ENCODE results near the gene ACTR3. TPM values are rescaled to one million over a fixed set of nuclear protein-coding genes. Genes with fewer than 3 reads are reported as not detected.

Gene ACTR3
- total RNA-seq, 1 experiment from 2014 or later: 393 TPM

DNA sequence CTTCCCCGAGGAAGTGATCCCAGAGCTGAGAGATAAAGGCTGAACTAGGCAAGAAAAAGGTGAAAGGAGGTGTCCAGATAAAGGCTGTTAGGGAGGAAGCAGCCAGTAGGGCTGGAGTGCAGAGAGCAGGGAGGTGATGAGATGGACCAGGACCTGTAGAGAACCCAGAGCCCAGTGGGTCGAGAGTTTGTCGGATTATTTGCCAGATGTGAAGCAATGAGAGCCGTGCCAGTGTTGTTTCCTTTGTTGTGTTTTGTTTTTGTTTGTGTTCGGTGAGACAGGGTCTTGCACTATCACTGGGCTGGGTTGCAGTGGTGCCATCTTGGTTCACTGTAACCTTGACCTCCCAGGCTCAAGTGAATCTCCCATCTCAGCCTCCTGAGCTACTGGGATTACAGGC lies 111.3 kb downstream of the ACTR3 start:
- no peak for DNase-seq (ENCODE audit: low read depth)

DNA sequence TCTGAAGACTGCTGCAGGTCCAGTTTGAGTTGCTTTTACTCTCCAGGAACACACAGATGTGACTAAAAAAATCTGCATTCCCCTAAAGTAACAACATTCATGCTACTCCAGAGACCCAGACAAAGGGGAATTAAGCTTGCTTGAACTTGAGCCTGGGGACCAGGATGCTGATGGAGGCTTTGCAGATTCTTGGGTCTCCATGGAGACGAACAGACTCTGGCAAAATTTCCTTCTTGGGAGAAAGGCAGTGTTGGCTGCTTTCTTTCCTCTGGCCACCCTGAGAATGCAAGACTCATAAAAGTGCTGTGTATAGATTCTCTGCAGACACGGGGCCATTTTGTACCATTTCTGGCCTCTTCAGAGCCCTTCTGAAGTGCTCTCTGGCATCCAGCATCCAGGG lies 112.0 kb downstream of the ACTR3 start:
- no peak for DNase-seq (ENCODE audit: low read depth)

DNA sequence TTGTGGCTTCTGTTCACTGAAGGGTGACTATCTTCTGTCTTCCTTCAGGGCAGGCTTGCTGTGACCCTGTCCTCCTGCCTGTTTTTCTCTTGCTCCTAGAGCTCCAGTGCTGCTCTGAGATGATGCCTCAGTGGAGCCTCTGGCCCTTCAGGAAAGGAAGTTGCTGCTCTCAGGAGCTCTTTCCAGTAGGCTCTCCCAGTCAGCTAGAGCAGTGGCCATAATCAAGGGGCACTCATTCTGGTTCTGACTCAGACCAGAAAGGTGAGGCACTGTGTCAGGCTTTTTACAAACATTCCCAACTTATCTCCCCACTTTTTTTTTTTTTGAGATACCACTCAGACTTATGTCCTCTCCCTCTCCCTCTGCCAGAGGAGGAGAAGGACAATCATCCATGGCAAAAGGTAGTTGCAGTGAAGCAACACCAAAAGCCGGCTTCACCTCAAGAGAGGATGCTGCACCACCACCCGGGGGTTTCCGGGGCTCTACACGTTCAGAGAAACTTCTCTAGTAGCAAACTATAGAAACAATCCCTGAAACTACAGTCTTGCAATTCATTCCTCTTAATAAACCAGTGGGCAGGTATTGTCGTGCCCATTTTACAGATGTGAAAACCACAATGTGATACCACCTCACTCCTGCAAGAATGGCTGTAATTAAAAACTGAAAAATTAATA lies 115.4 kb downstream of the ACTR3 start:
- no peak for DNase-seq (ENCODE audit: low read depth)

DNA sequence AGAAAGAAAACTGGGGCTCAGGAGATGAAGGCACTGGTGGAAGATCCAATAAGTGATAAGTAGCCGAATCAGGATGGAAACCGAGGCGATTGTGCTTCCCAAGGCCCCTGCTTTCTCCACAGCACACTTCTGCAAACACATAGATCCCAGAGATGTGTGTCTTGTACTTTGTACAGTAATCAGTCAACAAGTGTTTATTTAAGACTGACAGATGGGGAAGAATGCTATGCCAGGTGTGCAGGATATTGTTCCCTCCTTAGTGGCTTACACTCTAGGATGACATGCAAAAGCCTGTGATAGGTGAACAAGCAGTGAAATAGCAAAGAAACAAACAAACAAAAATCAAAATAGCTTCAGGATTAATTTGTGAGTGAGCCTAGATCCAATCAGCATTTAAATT lies 116.6 kb downstream of the ACTR3 start:
- no peak for DNase-seq (ENCODE audit: low read depth)

DNA sequence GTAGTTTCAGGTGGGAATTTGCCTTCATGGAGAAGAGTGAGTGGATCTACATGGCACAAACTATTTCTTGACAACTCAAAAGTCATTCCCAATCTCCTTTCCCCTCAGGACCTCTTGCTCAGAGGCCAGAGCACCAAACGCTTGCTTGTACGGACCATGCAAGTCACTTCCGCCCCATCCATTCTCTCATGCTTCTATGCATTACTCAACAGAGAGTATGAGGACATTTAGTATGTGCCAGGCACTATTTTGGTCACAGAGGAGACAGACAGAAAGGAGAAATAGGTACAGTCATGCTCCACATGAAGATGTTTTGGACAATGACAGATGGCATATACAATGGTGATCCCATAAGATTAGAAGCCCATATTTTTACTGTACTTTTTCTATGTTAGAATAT lies 117.5 kb downstream of the ACTR3 start:
- DNase-seq (ENCODE audit: low read depth): no peak

DNA sequence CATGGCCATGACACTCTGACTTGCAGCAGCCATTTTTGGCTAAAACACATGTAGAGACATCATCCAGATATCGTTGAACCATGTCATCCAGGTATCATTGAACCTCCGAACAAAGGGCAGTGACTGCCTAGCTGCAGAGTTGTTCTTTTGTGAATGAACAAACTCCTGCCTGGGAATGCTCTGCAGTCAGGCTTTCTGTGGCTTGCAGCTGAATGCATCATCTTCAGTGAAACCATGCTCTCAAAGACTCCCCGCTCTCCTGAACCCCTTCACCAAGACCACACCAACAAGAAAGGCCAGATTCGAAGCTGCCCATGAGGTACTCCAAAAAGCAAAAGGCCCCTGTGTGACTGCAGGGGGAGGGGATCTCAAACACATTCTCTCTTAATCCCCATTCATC lies 118.8 kb downstream of the ACTR3 start:
- DNase-seq (ENCODE audit: low read depth): no peak

DNA sequence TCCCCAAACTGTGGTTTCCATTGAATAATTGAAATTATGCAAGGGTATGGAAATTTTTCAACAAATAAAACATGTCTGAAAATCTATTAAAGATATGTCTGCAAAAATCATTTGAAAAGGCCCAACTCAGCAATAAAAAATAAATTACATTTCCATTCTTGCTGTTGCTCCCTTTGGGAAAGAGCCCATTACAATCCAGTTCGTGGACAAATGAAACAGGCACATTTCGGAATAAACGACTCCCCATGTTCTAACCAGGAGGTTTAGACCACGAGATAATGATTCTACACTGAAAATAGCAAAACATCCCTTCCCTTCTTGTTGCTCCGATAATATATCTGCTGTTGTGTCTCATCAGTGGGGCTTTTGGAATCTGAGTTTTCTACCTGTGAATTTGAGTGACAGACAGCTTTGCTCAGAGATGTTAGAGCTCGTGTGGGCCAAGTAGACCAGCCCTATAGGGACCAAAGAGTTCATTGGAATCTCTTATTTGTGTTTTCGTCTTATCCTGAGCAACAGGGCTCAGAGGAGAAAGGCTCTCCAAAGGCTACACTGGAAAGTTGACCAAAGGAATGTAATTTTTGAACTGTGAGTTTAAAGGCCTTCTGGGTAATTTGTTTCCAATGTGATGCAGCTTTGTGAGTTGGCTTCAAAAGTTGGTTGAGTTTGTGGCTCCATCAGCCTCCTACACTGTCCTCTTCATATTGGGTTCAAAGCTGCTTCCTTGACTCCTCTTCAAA lies 119.5 kb downstream of the ACTR3 start:
- peak; percentile 5 for DNase-seq (ENCODE audit: low read depth)

DNA sequence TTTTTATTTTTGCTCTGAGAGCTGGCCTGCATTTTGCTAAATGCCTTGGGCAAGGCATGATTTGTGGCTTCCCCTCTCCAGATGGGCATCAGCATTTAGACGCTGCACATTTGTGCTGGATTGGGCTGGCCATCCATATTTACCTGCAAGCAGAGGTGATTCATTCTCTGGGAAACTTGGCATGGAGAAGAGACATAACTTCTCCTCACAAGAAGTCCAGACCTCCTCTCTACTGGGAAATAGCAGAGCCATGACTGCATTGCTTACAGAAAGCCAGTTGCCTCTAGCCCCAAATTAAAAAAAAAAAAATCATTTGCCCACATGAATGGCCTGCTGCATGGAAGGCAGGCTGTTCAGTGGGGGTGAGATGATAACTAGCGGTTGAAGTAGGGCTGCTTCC lies 120.1 kb downstream of the ACTR3 start:
- peak; percentile 53 for DNase-seq (ENCODE audit: low read depth)

DNA sequence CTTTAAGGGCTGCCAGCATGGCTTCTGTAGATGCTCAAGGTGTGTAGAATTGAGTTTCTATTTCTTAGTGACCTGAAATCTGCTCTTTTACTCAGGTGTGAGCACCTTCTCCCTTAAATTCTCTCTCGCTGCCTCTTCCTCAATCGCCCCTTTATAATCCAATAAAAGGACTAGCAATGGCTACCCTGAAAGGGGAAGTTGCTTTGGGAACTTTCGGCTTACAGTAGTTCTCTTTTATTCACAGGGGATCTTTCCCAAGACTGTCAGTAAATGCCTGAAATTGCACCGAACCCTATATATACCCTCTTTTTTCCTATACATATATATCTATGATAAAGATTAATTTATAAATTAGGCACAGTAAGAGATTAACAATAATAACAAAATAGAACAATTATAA lies 121.8 kb downstream of the ACTR3 start:
- DNase-seq (ENCODE audit: low read depth): no peak

Other genes starting within 250 kb of the ACTR3 start
- gene SLC35F5, start 133.4 kb upstream of the ACTR3 start, total RNA-seq (2014; rRNA removed; shearing (Covaris generic)): 60.9 and 66.1 TPM in 2 replicates

Measured in M059J (cell line).